ENCODE data around the gene ANKRD35. TPM values are rescaled to one million over a fixed set of nuclear protein-coding genes. Genes with fewer than 3 reads are reported as not detected.

The ANKRD35 gene
- total RNA-seq, 1 experiment from 2014 or later, result not detected

GRCh38 chr1:145874646-145875045 is 11.0 kb downstream of the ANKRD35 start:
- in situ Hi-C loops (cut with HindIII; ENCODE audit: low pct_unique_long_range_greater_than_20kb, low sequenced_read_pairs), result no loop called here
- DNase-seq (ENCODE audit: low read depth, low spot score), result no peak

GRCh38 chr1:145871994-145872924 is 13.4 kb downstream of the ANKRD35 start:
- in situ Hi-C loops (cut with HindIII; ENCODE audit: low pct_unique_long_range_greater_than_20kb, low sequenced_read_pairs), result no loop called here

GRCh38 chr1:145868232-145868631 is 17.4 kb downstream of the ANKRD35 start:
- in situ Hi-C loops (cut with HindIII; ENCODE audit: low pct_unique_long_range_greater_than_20kb, low sequenced_read_pairs), result no loop called here
- DNase-seq (ENCODE audit: low read depth, low spot score), result no peak

More at GRCh38 chr1:145871994-145872924, 13.4 kb downstream of the ANKRD35 start:
- DNase-seq (ENCODE audit: low read depth, low spot score), result no peak

GRCh38 chr1:145863282-145864018 is 22.2 kb downstream of the ANKRD35 start:
- in situ Hi-C loops (cut with HindIII; ENCODE audit: low pct_unique_long_range_greater_than_20kb, low sequenced_read_pairs), result no loop called here
- no peak for DNase-seq (ENCODE audit: low read depth, low spot score)

- in situ Hi-C loops (cut with HindIII; ENCODE audit: low pct_unique_long_range_greater_than_20kb, low sequenced_read_pairs), result no loop called here
- DNase-seq (ENCODE audit: low read depth, low spot score), result peak; percentile 96
Measured at GRCh38 chr1:145859491-145860023, 26.1 kb downstream of the ANKRD35 start.

GRCh38 chr1:145858901-145859490 is 26.7 kb downstream of the ANKRD35 start, which contains the start of gene PIAS3:
PIAS3 (minus strand) TSS chr1:145859081; CDS start chr1:145858990, 91 bp downstream.
- DNase-seq (ENCODE audit: low read depth, low spot score), result peak; percentile 98
- in situ Hi-C loops (cut with HindIII; ENCODE audit: low pct_unique_long_range_greater_than_20kb, low sequenced_read_pairs), result no loop called here

- DNase-seq (ENCODE audit: low read depth, low spot score), result peak; percentile 56
- in situ Hi-C loops (cut with HindIII; ENCODE audit: low pct_unique_long_range_greater_than_20kb, low sequenced_read_pairs), result no loop called here
Measured at GRCh38 chr1:145858238-145858900, 27.3 kb downstream of the ANKRD35 start.

GRCh38 chr1:145857170-145857569 is 28.5 kb downstream of the ANKRD35 start:
- in situ Hi-C loops (cut with HindIII; ENCODE audit: low pct_unique_long_range_greater_than_20kb, low sequenced_read_pairs), result no loop called here
- DNase-seq (ENCODE audit: low read depth, low spot score), result no peak

- in situ Hi-C loops (cut with HindIII; ENCODE audit: low pct_unique_long_range_greater_than_20kb, low sequenced_read_pairs), result no loop called here
- DNase-seq (ENCODE audit: low read depth, low spot score), result peak; percentile 61
Measured at GRCh38 chr1:145855426-145855948, 30.2 kb downstream of the ANKRD35 start.

GRCh38 chr1:145849356-145850160 is 36.1 kb downstream of the ANKRD35 start:
- in situ Hi-C loops (cut with HindIII; ENCODE audit: low pct_unique_long_range_greater_than_20kb, low sequenced_read_pairs), result no loop called here
- peak; percentile 41 for DNase-seq (ENCODE audit: low read depth, low spot score)

GRCh38 chr1:145847827-145848226 is 37.8 kb downstream of the ANKRD35 start:
- in situ Hi-C loops (cut with HindIII; ENCODE audit: low pct_unique_long_range_greater_than_20kb, low sequenced_read_pairs), result no loop called here
- DNase-seq (ENCODE audit: low read depth, low spot score), result no peak

GRCh38 chr1:145846201-145846612 is 39.5 kb downstream of the ANKRD35 start:
- DNase-seq (ENCODE audit: low read depth, low spot score), result peak; percentile 68
- in situ Hi-C loops (cut with HindIII; ENCODE audit: low pct_unique_long_range_greater_than_20kb, low sequenced_read_pairs), result no loop called here

GRCh38 chr1:145845514-145846161 is 40.0 kb downstream of the ANKRD35 start, which contains the start of gene NUDT17:
NUDT17 (plus strand) TSS chr1:145845630; CDS start chr1:145845641, 11 bp downstream.
- DNase-seq (ENCODE audit: low read depth, low spot score), result peak; percentile 82
- in situ Hi-C loops (cut with HindIII; ENCODE audit: low pct_unique_long_range_greater_than_20kb, low sequenced_read_pairs), result no loop called here

- in situ Hi-C loops (cut with HindIII; ENCODE audit: low pct_unique_long_range_greater_than_20kb, low sequenced_read_pairs), result no loop called here
- DNase-seq (ENCODE audit: low read depth, low spot score), result no peak
Measured at GRCh38 chr1:145845144-145845513, 40.5 kb downstream of the ANKRD35 start.

- in situ Hi-C loops (cut with HindIII; ENCODE audit: low pct_unique_long_range_greater_than_20kb, low sequenced_read_pairs), result no loop called here
- DNase-seq (ENCODE audit: low read depth, low spot score), result no peak
Measured at GRCh38 chr1:145843031-145843430, 42.6 kb downstream of the ANKRD35 start.

- DNase-seq (ENCODE audit: low read depth, low spot score), result no peak
- in situ Hi-C loops (cut with HindIII; ENCODE audit: low pct_unique_long_range_greater_than_20kb, low sequenced_read_pairs), result no loop called here
Measured at GRCh38 chr1:145837656-145838055, 48.0 kb downstream of the ANKRD35 start.
